GM18907 (cell line): ENCODE measurements around the gene LTB4R.

Experiments
- ATAC-seq: cut with Tn5 transposase; IDR thresholded peaks from one replicate; pipeline ENCODE4 v1.9.1; 2021; ENCODE audit warnings: mild to moderate bottlenecking, moderate library complexity; ENCODE audit not compliant: unreplicated experiment

LTB4R gene

GRCh38 chr14:24366413-24366720 lies 55.1 kb downstream of the LTB4R start:
- ATAC-seq = peak; percentile 1

GRCh38 chr14:24366721-24367513 lies 55.6 kb downstream of the LTB4R start:
- ATAC-seq = peak; percentile 70
